Endothelial cell of umbilical vein (primary cell): Measurements from ENCODE around the gene YAP1. TPM values are rescaled to one million over a fixed set of nuclear protein-coding genes. Genes with fewer than 3 reads are reported as not detected.

ENCODE experiments used
- BruUV-seq: library from RNA; stranded (reverse); fragments of 400-500 nt; replicated peaks from 2 replicates; lab custom pipeline; 2021; lab: Mats Ljungman, UMichigan
- CTCF ChIA-PET: fragments of 300-600, 350-600 bp; sonication (Branson Sonifier 250); formaldehyde crosslinking; loops from one replicate; lab custom pipeline; 2021; ENCODE audit warnings: antibody characterized with exemption, inconsistent platforms; lab: Charles Lee
- POLR2A ChIA-PET: fragments of 300-600, 350-600 bp; sonication (Branson Sonifier 250); formaldehyde crosslinking; loops from one replicate; lab custom pipeline; 2021; ENCODE audit warnings: antibody characterized with exemption, inconsistent platforms; lab: Charles Lee
- DNase-seq: peaks from one replicate; pipeline ENCODE4 v3.0.0-alpha.2; 2011; ENCODE audit warnings: low read depth, low spot score
- FAIRE-seq: peaks from 2 replicates; lab custom pipeline; 2011; peaks lifted over from hg19 to GRCh38; lab: Jason Lieb, UNC
- H2AFZ ChIP-seq: 2 replicates; pipeline ENCODE4 v1.6.0; 2012; ENCODE audit warnings: low read depth, low read length, control low read depth, inconsistent platforms
- H3K27ac ChIP-seq: 2 replicates; pipeline ENCODE4 v1.5.1; 2011; ENCODE audit warnings: low read depth, mild to moderate bottlenecking, control low read depth, low read length, moderate library complexity; ENCODE audit not compliant: insufficient read depth
- H3K27me3 ChIP-seq, 2 experiments: 2 replicates each; pipeline versions ENCODE4 v1.6.0 to v1.6.1; 2011; ENCODE audit warnings: low read length in 2 of 2, mixed read lengths in 1 of 2; ENCODE audit not compliant: control insufficient read depth in 2 of 2, insufficient read depth in 2 of 2
- H3K36me3 ChIP-seq, 2 experiments: 2 replicates in 1 of 2; 3 replicates in 1 of 2; pipeline ENCODE4 v1.5.1; 2011; ENCODE audit warnings: low read length in 2 of 2, mild to moderate bottlenecking in 1 of 2, moderate library complexity in 1 of 2; ENCODE audit not compliant: control insufficient read depth in 2 of 2, insufficient read depth in 2 of 2; ENCODE audit errors: extremely low read depth in 1 of 2
- H3K4me1 ChIP-seq: 3 replicates; pipeline ENCODE4 v1.5.1; 2011; ENCODE audit warnings: mild to moderate bottlenecking, low read length; ENCODE audit not compliant: control insufficient read depth, insufficient read depth; ENCODE audit errors: extremely low read depth
- H3K4me2 ChIP-seq: 2 replicates; pipeline ENCODE4 v1.6.1; 2011; ENCODE audit warnings: low read length, control low read depth, mixed read lengths; ENCODE audit not compliant: insufficient read depth
- H3K4me3 ChIP-seq, 3 experiments: fragments of 200-600 bp in 1 of 3; sonication (generic), shearing (Covaris generic) in 1 of 3; replicated peaks in 1 of 3; 2 replicates each; pipeline ENCODE4 v1.5.1; 2011 to 2016; ENCODE audit warnings: control low read depth in 3 of 3, low read length in 3 of 3, mild to moderate bottlenecking in 2 of 3, inconsistent platforms in 1 of 3, low read depth in 1 of 3, moderate library complexity in 1 of 3; ENCODE audit not compliant: insufficient read depth in 1 of 3
- H3K79me2 ChIP-seq: 2 replicates; pipeline ENCODE4 v1.6.0; 2012; ENCODE audit warnings: low read length, inconsistent platforms; ENCODE audit not compliant: control insufficient read depth, insufficient read depth
- H3K9ac ChIP-seq: replicated peaks from 2 replicates; pipeline ENCODE3; 2011; ENCODE audit warnings: low read length, control low read depth; ENCODE audit not compliant: insufficient read depth; ENCODE audit errors: extremely low read depth
- H3K9me1 ChIP-seq: replicated peaks from 3 replicates; pipeline ENCODE4 v1.6.0; 2011; ENCODE audit warnings: mild to moderate bottlenecking, low read length; ENCODE audit not compliant: control insufficient read depth, insufficient read depth; ENCODE audit errors: extremely low read depth
- H3K9me3 ChIP-seq: replicated peaks from 2 replicates; pipeline ENCODE4 v1.5.1; 2012; ENCODE audit warnings: low read length, inconsistent platforms; ENCODE audit not compliant: control insufficient read depth, insufficient read depth
- H4K20me1 ChIP-seq: replicated peaks from 2 replicates; pipeline ENCODE3; 2011; ENCODE audit warnings: mild to moderate bottlenecking, low read length; ENCODE audit not compliant: control insufficient read depth, insufficient read depth; ENCODE audit errors: extremely low read depth
- CTCF ChIP-seq, 2 donors: IDR thresholded peaks; 1 replicate in 1 of 2; 2 replicates in 1 of 2; pipeline ENCODE4 v1.5.1; 2011; ENCODE audit warnings: low read length in 2 of 2, mild to moderate bottlenecking in 2 of 2, moderate library complexity in 2 of 2, control low read depth in 1 of 2, inconsistent platforms in 1 of 2, low read depth in 1 of 2; ENCODE audit not compliant: insufficient read depth in 1 of 2; ENCODE audit errors: extremely low read depth in 1 of 2
- EZH2 ChIP-seq: IDR thresholded peaks from 2 replicates; pipeline ENCODE4 v1.6.1; 2012; ENCODE audit warnings: borderline replicate concordance, low read depth, mild to moderate bottlenecking, moderate library complexity, low read length, inconsistent platforms; ENCODE audit not compliant: severe bottlenecking
- FOS ChIP-seq: IDR thresholded peaks from 2 replicates; pipeline ENCODE4 v1.6.1; 2011; ENCODE audit warnings: mild to moderate bottlenecking, low read length, moderate library complexity, borderline replicate concordance; ENCODE audit not compliant: insufficient read depth
- GATA2 ChIP-seq: IDR thresholded peaks from 2 replicates; pipeline ENCODE4 v1.7.0; 2011; ENCODE audit warnings: low read depth, mild to moderate bottlenecking, moderate library complexity, mixed read lengths, low read length; ENCODE audit not compliant: insufficient read length, insufficient read depth
- JUN ChIP-seq: IDR thresholded peaks from 2 replicates; pipeline ENCODE4 v1.6.1; 2011; ENCODE audit warnings: borderline replicate concordance, low read depth; ENCODE audit not compliant: insufficient read length, insufficient read depth
- MAX ChIP-seq: IDR thresholded peaks from 2 replicates; pipeline ENCODE4 v1.6.1; 2011; ENCODE audit not compliant: insufficient read depth, insufficient read length
- MYC ChIP-seq: IDR thresholded peaks from one replicate; pipeline ENCODE4 v1.6.1; 2011; ENCODE audit warnings: mild to moderate bottlenecking, low read depth, low read length
- POLR2A ChIP-seq: IDR thresholded peaks from 2 replicates; pipeline ENCODE4 v1.6.1; 2012; ENCODE audit warnings: low read depth, mild to moderate bottlenecking, control low read depth, low read length
- POLR2AphosphoS5 ChIP-seq: IDR thresholded peaks from 2 replicates; pipeline ENCODE4 v1.6.1; 2012; ENCODE audit warnings: low read depth, mild to moderate bottlenecking, control low read depth, low read length, moderate library complexity; ENCODE audit not compliant: insufficient read depth
- dilution Hi-C: fragments of 300-500 bp; cut with MboI; formaldehyde crosslinking; loops from one replicate; pipeline ENCODE4 v1.15.0; 2019; ENCODE audit warnings: low sequenced_read_pairs; ENCODE audit not compliant: extremely low pct_ligation_motif_present
- intact Hi-C: fragments of 100-400 bp; cut with micrococcal nuclease; formaldehyde crosslinking; loops from one replicate; pipeline ENCODE4 v1.10.0; 2022
- polyA plus RNA-seq, 4 experiments: library from polyadenylated mRNA; depleted of rRNA in 3 of 4; stranded (reverse) in 3 of 4; unstranded in 1 of 4; fragments of >200 nt; gene quantifications; 2 replicates each; pipeline versions ENCODE4 v1.2.1 to v1.2.3, GENCODE V29; 2011 to 2012; ENCODE audit warnings: missing spikeins in 1 of 4
- total RNA-seq: library from RNA; stranded (reverse); gene quantifications from 2 replicates; pipeline ENCODE4 v1.2.3, GENCODE V29; 2021

YAP1 gene
- total and polyA plus RNA-seq, 2 donors (not counting 3 experiments of a cell fraction or from before 2014, with no cell fraction given), result 32.6 to 48.9 TPM

DNA sequence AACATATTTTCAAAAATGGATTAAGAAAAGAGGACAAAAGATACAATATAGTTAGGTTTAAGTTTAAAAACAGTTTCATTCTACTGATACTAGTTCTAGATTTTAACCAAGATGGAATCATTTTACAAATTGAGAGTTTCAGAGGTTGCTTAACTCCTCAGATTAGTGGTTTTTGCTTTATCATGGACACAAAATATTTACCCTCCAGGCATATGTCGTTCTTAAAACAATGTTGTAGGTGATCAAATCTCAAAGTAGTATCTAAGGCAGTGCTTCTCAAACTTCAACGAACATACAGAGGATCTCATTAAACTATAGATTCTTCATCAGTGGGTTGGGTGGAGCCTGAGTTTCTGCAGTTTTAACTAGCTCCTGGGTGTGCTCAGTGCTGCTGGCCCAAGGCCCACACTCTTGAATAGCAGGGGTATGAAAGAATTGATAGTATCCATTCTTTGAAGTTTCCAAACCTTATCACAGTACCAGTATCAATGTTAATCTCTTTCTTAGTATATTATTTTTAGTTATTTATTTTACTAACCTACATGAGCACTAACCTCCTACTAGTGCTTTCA lies 48.0 kb downstream of the YAP1 start:
- H3K9ac ChIP-seq, result no peak overlapping the region
- no peak overlapping the region for H2AFZ ChIP-seq
- ChIA-PET CTCF (interaction anchor here (2.0 kb wide), 1 partner anchor 13 kb away, joined by 10 read pairs; no protein-coding TSS in a partner anchor), POLR2A (no interaction called here)
- peaks cover 2% of the 10 kb centered on the region for H4K20me1 ChIP-seq
- DNase-seq (no peak), FAIRE-seq (no peak)
- TF ChIP-seq MAX (no peak), CTCF (IDR thresholded peaks at IDR 0.05; ENCODE audit: extremely low read depth in 1 of 2, insufficient read depth in 1 of 2, low read depth in 1 of 2, low read length in 2 of 2) (no peak)
- H3K9me1 ChIP-seq, result no peaks in the 10 kb centered on the region
- no peaks in the 10 kb centered on the region for H3K27me3 ChIP-seq
- intact Hi-C loops (no loop called here), dilution Hi-C loops (no loop called here)
- no peak overlapping the region for H3K27ac ChIP-seq
- peaks cover 5% of the 10 kb centered on the region for H3K79me2 ChIP-seq
- no peaks in the 10 kb centered on the region for H3K4me1 ChIP-seq
- no TSS peak for BruUV-seq
- H3K36me3 ChIP-seq, result peaks cover 0 to 3% of the 10 kb centered on the region in 2 experiments
- H3K9me3 ChIP-seq, result no peaks in the 10 kb centered on the region
- H3K4me3 ChIP-seq, result no peak overlapping the region
- H3K4me2 ChIP-seq, result no peak overlapping the region

DNA sequence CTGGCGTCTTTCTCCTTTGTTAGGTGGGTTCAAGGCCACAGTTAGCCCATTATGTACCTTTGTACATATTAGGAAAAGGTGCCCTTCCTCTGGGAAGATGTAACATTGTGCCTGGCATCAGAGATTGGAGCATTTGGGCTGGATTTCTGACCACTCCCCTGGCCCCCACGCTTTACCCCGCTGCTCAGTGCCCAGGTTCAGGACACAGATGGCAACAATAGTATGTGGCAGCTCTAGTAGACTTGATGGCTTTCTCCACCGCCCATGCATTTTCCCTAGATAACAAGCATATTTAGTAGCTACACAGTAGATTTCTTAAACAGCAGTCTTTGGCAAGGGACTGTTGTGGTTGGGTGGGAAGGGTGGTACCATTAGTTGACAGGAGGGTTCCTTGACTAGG lies 53.1 kb downstream of the YAP1 start:
- Histone ChIP-seq H3K27ac (no peak overlapping the region), H3K36me3 (peaks cover 0 to 6% of the 10 kb centered on the region in 2 experiments), H3K4me3 (no peak overlapping the region), H3K27me3 (no peaks in the 10 kb centered on the region), H2AFZ (no peak overlapping the region), H3K79me2 (peaks cover 5% of the 10 kb centered on the region), H3K9ac (no peak overlapping the region), H4K20me1 (peaks cover 2% of the 10 kb centered on the region), H3K4me2 (no peak overlapping the region), H3K9me1 (no peaks in the 10 kb centered on the region), H3K4me1 (no peaks in the 10 kb centered on the region), H3K9me3 (no peaks in the 10 kb centered on the region)
- ChIA-PET CTCF (no interaction called here), POLR2A (no interaction called here)
- no peak for FAIRE-seq
- intact Hi-C loops (no loop called here), dilution Hi-C loops (no loop called here)
- no peak for DNase-seq
- BruUV-seq, result no TSS peak
- TF ChIP-seq FOS (no peak), CTCF (IDR thresholded peaks at IDR 0.05; ENCODE audit: extremely low read depth in 1 of 2, insufficient read depth in 1 of 2, low read depth in 1 of 2, low read length in 2 of 2) (no peak), MAX (no peak), POLR2AphosphoS5 (no peak), POLR2A (no peak), MYC (no peak), EZH2 (no peak), JUN (no peak), GATA2 (no peak)
